Subcutaneous abdominal adipose tissue (tissue), 5 donors: ENCODE data around the gene BEND3.

Source experiments
- H3K27ac ChIP-seq: one replicate; pipeline ENCODE4 v1.7.0; 2013; ENCODE audit warnings: low read depth, mild to moderate bottlenecking, inconsistent platforms, low read length, moderate library complexity
- H3K27me3 ChIP-seq, 5 donors: one replicate each; pipeline ENCODE4 v1.7.0; 2013; ENCODE audit warnings: low read length in 5 of 5, inconsistent platforms in 1 of 5; ENCODE audit not compliant: control insufficient read depth in 5 of 5, insufficient read depth in 4 of 5
- H3K36me3 ChIP-seq, 5 donors: one replicate each; pipeline ENCODE4 v1.7.0; 2013; ENCODE audit warnings: low read length in 5 of 5; ENCODE audit not compliant: control insufficient read depth in 5 of 5, insufficient read depth in 5 of 5
- H3K4me1 ChIP-seq, 5 donors: one replicate each; pipeline ENCODE4 v1.7.0; 2013; ENCODE audit warnings: low read length in 5 of 5, mild to moderate bottlenecking in 3 of 5, moderate library complexity in 1 of 5; ENCODE audit not compliant: control insufficient read depth in 5 of 5, insufficient read depth in 5 of 5
- H3K4me3 ChIP-seq, 5 donors: one replicate each; pipeline ENCODE4 v1.7.0; 2013; ENCODE audit warnings: low read length in 5 of 5, low read depth in 1 of 5
- H3K9ac ChIP-seq, 5 donors: one replicate each; pipeline ENCODE4 v1.7.0; 2013; ENCODE audit warnings: low read length in 5 of 5, mild to moderate bottlenecking in 4 of 5, moderate library complexity in 3 of 5
- H3K9me3 ChIP-seq, 5 donors: one replicate each; pipeline ENCODE4 v1.7.0; 2013; ENCODE audit warnings: low read length in 5 of 5; ENCODE audit not compliant: control insufficient read depth in 5 of 5
- donor health status: healthy.
- donor health status: healthy.
- donor health status: healthy.
- donor health status: healthy.
- donor health status: healthy.

Gene BEND3

DNA sequence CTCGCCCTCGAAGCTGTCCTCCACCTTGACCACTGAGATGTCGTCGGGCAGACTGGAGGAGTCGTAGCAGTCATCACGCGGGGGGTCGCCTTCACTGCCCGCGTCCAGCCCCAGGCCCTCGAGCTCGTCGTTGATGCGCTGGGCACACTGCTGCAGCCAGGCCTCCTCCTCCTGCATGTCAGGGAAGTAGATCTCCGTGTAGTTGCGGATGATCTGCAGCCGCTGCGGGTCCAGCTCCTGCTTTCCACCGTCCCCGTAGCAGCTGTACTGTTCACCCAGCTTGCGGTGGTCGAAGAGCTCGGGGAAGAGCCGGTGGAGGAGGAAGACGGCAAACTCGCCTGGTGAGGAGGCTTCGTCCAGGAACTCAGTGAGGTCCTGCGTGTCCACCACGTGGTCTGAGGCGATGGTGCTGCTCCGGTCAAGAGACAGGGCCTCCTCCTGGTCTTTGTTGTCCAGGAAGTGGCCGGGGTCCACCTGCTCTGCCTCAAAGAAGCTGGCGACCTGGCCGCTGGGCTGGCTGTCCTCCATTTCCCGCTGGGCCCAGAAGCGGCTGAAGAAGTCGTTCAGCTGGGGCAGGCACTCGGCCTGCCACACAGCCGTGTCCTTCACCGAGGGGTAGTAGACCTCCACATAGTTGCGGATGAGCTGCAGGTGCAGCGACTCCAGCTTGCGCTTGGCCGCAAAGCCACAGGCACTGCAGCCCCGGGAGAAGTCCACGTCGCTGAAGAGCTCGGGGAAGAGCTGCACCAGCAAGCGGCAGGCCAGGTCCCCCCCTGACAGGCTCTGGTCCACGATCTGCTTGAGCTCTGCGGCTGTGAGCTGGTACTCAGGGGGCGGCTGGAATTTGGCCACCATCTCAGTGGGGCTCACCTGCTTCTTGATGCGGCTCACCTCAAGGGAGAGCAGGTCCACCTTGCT is 45.4 kb downstream of the BEND3 start:
- no peaks in the 10 kb centered on the region for H3K9me3 ChIP-seq
- H3K4me3 ChIP-seq, result no peak overlapping the region
- H3K36me3 ChIP-seq, result peaks cover 0 to 24% (median 15%) of the 10 kb centered on the region in 5 donors
- no peak overlapping the region for H3K9ac ChIP-seq
- no peak overlapping the region for H3K27ac ChIP-seq
- H3K27me3 ChIP-seq, result no peaks in the 10 kb centered on the region
- peaks cover 0 to 2% (median 1%) of the 10 kb centered on the region in 5 donors for H3K4me1 ChIP-seq

DNA sequence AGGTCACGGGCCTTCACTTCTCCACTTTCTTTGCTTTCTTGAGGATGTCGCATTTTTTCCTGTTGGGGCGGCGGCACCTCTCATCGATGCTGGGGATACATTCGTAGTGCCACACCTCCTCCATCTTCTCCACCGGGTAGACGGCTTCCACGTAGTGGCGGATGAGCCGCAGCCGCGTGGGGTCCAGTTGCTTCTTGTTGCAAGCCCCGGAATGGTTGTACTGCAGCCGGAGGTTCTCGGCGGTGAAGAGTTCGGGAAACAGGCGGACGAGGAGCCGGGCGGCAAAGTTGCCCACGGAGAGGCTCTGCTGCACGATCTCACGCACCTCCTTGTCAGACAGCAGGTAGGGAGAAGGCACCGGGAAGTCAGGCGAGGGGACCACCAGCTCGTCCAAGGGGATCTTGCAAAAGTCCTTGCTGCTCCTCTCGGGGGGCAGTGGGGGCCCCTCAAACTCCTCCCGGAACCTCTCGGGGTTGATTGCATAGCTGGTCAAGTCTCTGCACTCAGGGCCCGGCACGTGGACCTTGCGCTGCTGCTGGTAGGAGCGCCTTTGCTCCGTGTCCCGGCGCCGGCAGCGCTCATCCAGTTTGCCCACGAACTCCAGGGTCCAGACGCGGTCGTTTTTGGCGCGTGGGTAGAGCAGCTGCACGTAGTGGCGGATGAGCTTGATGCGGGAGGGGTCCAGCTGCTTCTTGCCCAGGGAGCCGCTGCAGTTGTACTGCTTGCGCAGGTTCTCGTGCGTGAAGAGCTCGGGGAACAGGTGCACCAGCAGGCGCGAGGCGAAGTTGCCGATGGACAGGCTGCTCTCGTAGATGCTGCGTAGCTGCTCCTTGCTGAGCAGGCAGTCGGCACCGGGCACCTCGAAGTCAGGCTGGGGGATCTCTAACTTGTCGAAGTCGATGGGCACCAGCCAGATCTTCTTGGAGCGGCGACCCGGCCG is 46.4 kb downstream of the BEND3 start:
- H3K4me1 ChIP-seq, result peaks cover 0 to 8% (median 7%) of the 10 kb centered on the region in 5 donors
- no peak overlapping the region for H3K27ac ChIP-seq
- H3K4me3 ChIP-seq, result no peak overlapping the region
- H3K36me3 ChIP-seq, result peaks cover 0 to 24% (median 15%) of the 10 kb centered on the region in 5 donors
- H3K27me3 ChIP-seq, result no peaks in the 10 kb centered on the region
- H3K9me3 ChIP-seq, result no peaks in the 10 kb centered on the region
- no peak overlapping the region for H3K9ac ChIP-seq

DNA sequence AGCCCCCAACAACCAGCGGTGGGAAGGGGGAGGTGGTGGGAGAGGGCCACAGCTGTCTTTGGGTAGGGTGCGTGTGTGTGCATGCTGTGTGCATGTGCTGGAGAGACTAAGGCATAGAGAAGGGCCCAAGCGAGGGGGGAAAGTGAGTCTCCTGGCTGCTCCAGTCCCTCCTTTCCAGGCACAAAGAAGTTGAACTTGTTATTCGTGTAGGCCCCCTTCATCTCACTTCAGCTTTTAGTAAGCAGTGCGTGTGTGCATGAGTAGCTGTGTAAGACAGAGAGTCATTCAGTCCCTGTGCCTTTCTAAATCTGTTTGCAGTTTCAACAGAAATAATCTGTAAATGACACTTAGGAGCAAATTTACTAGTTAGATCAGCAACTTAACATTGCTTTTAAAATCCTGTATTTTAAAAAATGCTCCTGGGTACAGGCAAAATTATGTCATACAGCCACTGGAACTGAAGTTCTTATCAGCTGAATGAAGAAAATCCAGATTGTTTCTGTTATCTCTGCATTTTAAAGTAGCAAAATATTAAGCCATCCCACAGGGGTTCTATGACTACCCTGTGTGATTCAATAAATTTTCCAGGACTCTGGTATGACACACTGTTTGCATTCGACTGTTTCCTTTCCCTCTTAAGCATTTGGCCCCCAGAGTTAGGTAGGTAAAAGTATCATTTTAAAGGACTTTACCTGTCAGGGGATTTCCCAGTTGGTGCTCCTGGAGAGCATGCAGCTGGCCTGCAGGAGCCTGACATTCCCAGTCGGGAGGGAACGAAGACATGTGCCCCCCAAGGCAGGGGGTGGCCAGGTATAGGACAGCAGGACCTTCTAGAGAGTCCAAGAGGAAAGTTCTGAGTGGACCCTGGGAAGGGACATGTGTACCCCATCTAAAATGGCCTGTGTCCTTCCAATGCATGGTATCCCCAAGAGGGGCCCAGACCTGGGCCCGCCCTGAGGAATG is 48.3 kb downstream of the BEND3 start:
- no peak overlapping the region for H3K4me3 ChIP-seq
- no peaks in the 10 kb centered on the region for H3K9me3 ChIP-seq
- no peak overlapping the region for H3K27ac ChIP-seq
- H3K4me1 ChIP-seq, result peaks cover 0 to 8% (median 7%) of the 10 kb centered on the region in 5 donors
- H3K36me3 ChIP-seq, result peaks cover 0 to 24% (median 15%) of the 10 kb centered on the region in 5 donors
- no peaks in the 10 kb centered on the region for H3K27me3 ChIP-seq
- no peak overlapping the region for H3K9ac ChIP-seq

- Histone ChIP-seq H3K36me3 (peaks cover 0 to 9% (median 2%) of the 10 kb centered on the region in 5 donors), H3K27ac (no peak overlapping the region), H3K4me3 (no peak overlapping the region), H3K9ac (no peak overlapping the region), H3K4me1 (peaks cover 0 to 8% (median 7%) of the 10 kb centered on the region in 5 donors), H3K9me3 (no peaks in the 10 kb centered on the region), H3K27me3 (peaks cover 0 to 8% (median 5%) of the 10 kb centered on the region in 5 donors)
Measured at GRCh38 chr6:107064579-107065065, 50.7 kb downstream of the BEND3 start.

DNA sequence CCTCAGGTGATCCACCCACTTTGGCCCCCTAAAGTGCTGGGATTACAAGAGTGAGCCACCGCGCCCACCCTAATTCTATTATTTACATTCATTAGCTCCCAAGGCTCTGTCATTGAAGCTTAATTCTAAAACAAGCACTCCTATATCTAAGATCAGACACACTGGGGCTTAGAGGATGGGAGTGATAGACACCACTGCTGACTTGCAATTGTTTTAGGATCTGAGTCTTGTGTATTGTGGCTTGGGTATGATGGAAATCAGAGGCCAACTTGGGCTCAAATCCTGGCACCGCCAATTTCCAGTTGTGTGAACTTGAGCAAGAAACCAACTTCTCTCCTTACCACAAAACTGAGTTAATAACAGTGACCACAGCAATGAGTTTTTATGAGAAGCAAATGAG is 52.6 kb downstream of the BEND3 start:
- peaks cover 0 to 8% (median 7%) of the 10 kb centered on the region in 5 donors for H3K4me1 ChIP-seq
- no peak overlapping the region for H3K27ac ChIP-seq
- H3K36me3 ChIP-seq, result no peaks in the 10 kb centered on the region
- H3K9me3 ChIP-seq, result no peaks in the 10 kb centered on the region
- H3K4me3 ChIP-seq, result no peak overlapping the region
- H3K27me3 ChIP-seq, result peaks cover 0 to 10% (median 5%) of the 10 kb centered on the region in 5 donors
- H3K9ac ChIP-seq, result no peak overlapping the region

- no peak overlapping the region for H3K27ac ChIP-seq
- H3K36me3 ChIP-seq, result no peaks in the 10 kb centered on the region
- H3K9ac ChIP-seq, result no peak overlapping the region
- H3K27me3 ChIP-seq, result peaks cover 0 to 10% (median 5%) of the 10 kb centered on the region in 5 donors
- peaks cover 0 to 8% (median 7%) of the 10 kb centered on the region in 5 donors for H3K4me1 ChIP-seq
- H3K4me3 ChIP-seq, result no peak overlapping the region
- no peaks in the 10 kb centered on the region for H3K9me3 ChIP-seq
Measured at GRCh38 chr6:107061125-107062020, 53.9 kb downstream of the BEND3 start.

DNA sequence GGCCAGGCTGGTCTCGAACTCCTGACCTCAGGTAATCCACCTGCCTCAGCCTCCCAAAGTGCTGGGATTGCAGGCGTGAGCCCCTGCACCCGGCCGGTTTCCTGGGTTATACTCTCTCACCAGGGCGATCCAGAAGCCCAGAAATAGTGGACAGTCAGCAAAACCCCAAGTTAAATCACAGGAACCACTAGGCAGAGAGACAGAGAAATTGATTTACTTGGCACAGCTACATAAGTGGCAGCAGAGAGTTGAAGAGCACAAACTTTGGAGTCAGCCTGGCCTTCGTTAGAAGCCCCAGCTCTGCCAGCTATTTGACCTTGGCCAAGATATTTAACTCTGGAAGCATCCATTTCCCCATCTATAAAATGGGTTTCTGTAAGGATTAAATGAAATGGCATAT is 54.6 kb downstream of the BEND3 start:
- no peaks in the 10 kb centered on the region for H3K36me3 ChIP-seq
- peaks cover 0 to 10% (median 5%) of the 10 kb centered on the region in 5 donors for H3K27me3 ChIP-seq
- no peaks in the 10 kb centered on the region for H3K9me3 ChIP-seq

GRCh38 chr6:107059606-107060005 is 55.7 kb downstream of the BEND3 start:
- H3K27ac ChIP-seq, result no peak overlapping the region
- no peaks in the 10 kb centered on the region for H3K36me3 ChIP-seq
- no peak overlapping the region for H3K9ac ChIP-seq
- H3K4me1 ChIP-seq, result peaks cover 0 to 3% (median 3%) of the 10 kb centered on the region in 5 donors
- no peak overlapping the region for H3K4me3 ChIP-seq
- H3K27me3 ChIP-seq, result peaks cover 0 to 10% (median 5%) of the 10 kb centered on the region in 5 donors
- no peaks in the 10 kb centered on the region for H3K9me3 ChIP-seq

More for the DNA sequence above, 54.6 kb downstream of the BEND3 start:
- Histone ChIP-seq H3K4me3 (no peak overlapping the region), H3K27ac (no peak overlapping the region), H3K4me1 (peaks cover 0 to 8% (median 7%) of the 10 kb centered on the region in 5 donors), H3K9ac (no peak overlapping the region)
